MM.1S (cell line): ENCODE data around the gene TNFRSF6B.
"Not testable (repeated sequence)": the region's sequence is repeated elsewhere in the genome, so short reads cannot be mapped to it uniquely, and the experiment has no call there.

Experiments used
- DNase-seq: peaks from one replicate; pipeline ENCODE4 v3.0.0-alpha.2; 2015
- H2AFZ ChIP-seq: fragments of 300-600 bp; sonication (generic); 2 replicates; pipeline ENCODE4 v1.6.0; 2016; ENCODE audit warnings: antibody characterized with exemption, low read length
- H3F3A ChIP-seq: fragments of 300-600 bp; sonication (generic); 2 replicates; pipeline ENCODE4 v1.6.1; 2016; ENCODE audit warnings: mild to moderate bottlenecking, antibody characterized with exemption, low read length, moderate library complexity, mixed read lengths; ENCODE audit not compliant: insufficient read depth
- H3K27ac ChIP-seq: fragments of 300-600 bp; sonication (generic); 2 replicates; pipeline ENCODE4 v1.5.1; 2016; ENCODE audit warnings: mild to moderate bottlenecking, low read length
- H3K27me3 ChIP-seq: fragments of 300-600 bp; sonication (generic); replicated peaks from 2 replicates; pipeline ENCODE4 v1.6.0; 2016; ENCODE audit warnings: low read length; ENCODE audit not compliant: insufficient read depth
- H3K36me3 ChIP-seq: fragments of 300-600 bp; sonication (generic); replicated peaks from 2 replicates; pipeline ENCODE4 v1.6.1; 2016; ENCODE audit warnings: mild to moderate bottlenecking, low read length, mixed read lengths; ENCODE audit not compliant: insufficient read depth
- H3K4me1 ChIP-seq: fragments of 300-600 bp; sonication (generic); 2 replicates; pipeline ENCODE4 v1.6.1; 2016; ENCODE audit warnings: low read length, mixed read lengths
- H3K4me2 ChIP-seq: fragments of 300-600 bp; sonication (generic); 2 replicates; pipeline ENCODE4 v1.6.0; 2016; ENCODE audit warnings: low read depth, low read length
- H3K4me3 ChIP-seq: fragments of 300-600 bp; sonication (generic); 2 replicates; pipeline ENCODE4 v1.5.1; 2016; ENCODE audit warnings: low read length, mixed read lengths
- H3K79me2 ChIP-seq: fragments of 300-600 bp; sonication (generic); 2 replicates; pipeline ENCODE4 v1.6.1; 2016; ENCODE audit warnings: mixed run types, low read length, mixed read lengths
- H3K9ac ChIP-seq: fragments of 300-600 bp; sonication (generic); 2 replicates; pipeline ENCODE4 v1.6.1; 2016; ENCODE audit warnings: low read length, mixed read lengths
- H3K9me2 ChIP-seq: fragments of 300-600 bp; sonication (generic); replicated peaks from 2 replicates; pipeline ENCODE4 v1.6.1; 2016; ENCODE audit warnings: mild to moderate bottlenecking, low read length, mixed read lengths; ENCODE audit not compliant: insufficient read depth
- H3K9me3 ChIP-seq: fragments of 300-600 bp; sonication (generic); replicated peaks from 2 replicates; pipeline ENCODE4 v1.6.1; 2016; ENCODE audit warnings: mild to moderate bottlenecking, low read length, mixed read lengths; ENCODE audit not compliant: insufficient read depth
- H4K20me1 ChIP-seq: fragments of 300-600 bp; sonication (generic); 2 replicates; pipeline ENCODE4 v1.6.1; 2016; ENCODE audit warnings: mild to moderate bottlenecking, low read length, moderate library complexity, mixed read lengths; ENCODE audit not compliant: insufficient read depth
- EZH2 ChIP-seq: fragments of 300-600 bp; sonication (generic); optimal IDR thresholded peaks from 2 replicates; pipeline ENCODE3; 2017; ENCODE audit warnings: low read depth, mild to moderate bottlenecking, antibody characterized with exemption, low read length, mixed read lengths
- EZH2phosphoT487 ChIP-seq: fragments of 300-600 bp; sonication (generic); IDR thresholded peaks from 2 replicates; pipeline ENCODE4 v1.6.1; 2018; ENCODE audit warnings: antibody characterized with exemption, low read length
- TF ChIP-seq, protein P1 (sequence below): fragments of 300-600 bp; sonication (generic); IDR thresholded peaks from 2 replicates; pipeline ENCODE4 v1.5.1; 2016; ENCODE audit warnings: antibody characterized with exemption, low read length, mixed read lengths

The TNFRSF6B gene

GRCh38 chr20:63696628-63697356 lies at the start of gene TNFRSF6B:
Gene TNFRSF6B, plus strand, starts transcription at chr20:63696652. Its CDS starts 116 bp downstream, at chr20:63696768.
- no peaks in the 10 kb centered on the region; the same call in 1 of the 2 replicates for H3F3A ChIP-seq
- no peaks in the 10 kb centered on the region for H3K4me1 ChIP-seq
- no peak within 1 kb of the TSS for H3K4me2 ChIP-seq
- no peaks in the 10 kb centered on the region for H3K9me3 ChIP-seq
- H3K9ac ChIP-seq = no peak within 1 kb of the TSS
- no peaks in the 10 kb centered on the region for H3K36me3 ChIP-seq
- no peaks in the 10 kb centered on the region for H3K79me2 ChIP-seq
- no peak for TF ChIP-seq EZH2phosphoT487
- TF ChIP-seq, protein P1, sequence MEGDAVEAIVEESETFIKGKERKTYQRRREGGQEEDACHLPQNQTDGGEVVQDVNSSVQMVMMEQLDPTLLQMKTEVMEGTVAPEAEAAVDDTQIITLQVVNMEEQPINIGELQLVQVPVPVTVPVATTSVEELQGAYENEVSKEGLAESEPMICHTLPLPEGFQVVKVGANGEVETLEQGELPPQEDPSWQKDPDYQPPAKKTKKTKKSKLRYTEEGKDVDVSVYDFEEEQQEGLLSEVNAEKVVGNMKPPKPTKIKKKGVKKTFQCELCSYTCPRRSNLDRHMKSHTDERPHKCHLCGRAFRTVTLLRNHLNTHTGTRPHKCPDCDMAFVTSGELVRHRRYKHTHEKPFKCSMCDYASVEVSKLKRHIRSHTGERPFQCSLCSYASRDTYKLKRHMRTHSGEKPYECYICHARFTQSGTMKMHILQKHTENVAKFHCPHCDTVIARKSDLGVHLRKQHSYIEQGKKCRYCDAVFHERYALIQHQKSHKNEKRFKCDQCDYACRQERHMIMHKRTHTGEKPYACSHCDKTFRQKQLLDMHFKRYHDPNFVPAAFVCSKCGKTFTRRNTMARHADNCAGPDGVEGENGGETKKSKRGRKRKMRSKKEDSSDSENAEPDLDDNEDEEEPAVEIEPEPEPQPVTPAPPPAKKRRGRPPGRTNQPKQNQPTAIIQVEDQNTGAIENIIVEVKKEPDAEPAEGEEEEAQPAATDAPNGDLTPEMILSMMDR = no peak
- TF ChIP-seq EZH2 = no peak
- no peaks in the 10 kb centered on the region for H3K9me2 ChIP-seq
- no peak for DNase-seq
- no peak within 1 kb of the TSS for H2AFZ ChIP-seq
- H3K4me3 ChIP-seq = no peak within 1 kb of the TSS
- no peaks in the 10 kb centered on the region for H3K27me3 ChIP-seq
- no peak within 1 kb of the TSS for H3K27ac ChIP-seq
- H4K20me1 ChIP-seq = no peaks in the 10 kb centered on the region

DNA sequence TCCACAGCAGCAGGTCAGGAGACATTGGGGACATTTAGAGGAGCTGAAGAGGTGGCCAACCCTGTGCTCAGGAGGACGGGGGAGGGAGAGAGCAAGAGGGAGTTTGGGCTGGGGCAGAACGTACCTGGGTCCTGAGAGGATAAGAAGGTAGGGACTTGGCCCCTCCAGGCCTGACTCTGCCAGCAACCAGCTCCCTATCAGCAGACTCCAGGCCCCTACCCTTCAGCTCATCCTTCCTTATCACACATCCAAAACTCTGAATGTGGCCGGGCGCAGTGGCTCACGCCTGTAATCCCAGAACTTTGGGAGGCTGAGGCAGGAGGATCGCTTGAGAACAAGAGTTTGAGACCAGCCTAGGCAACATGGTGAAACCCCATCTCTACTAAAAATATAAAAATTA lies 48.3 kb upstream of the TNFRSF6B start:
- Histone ChIP-seq H3K79me2 (no peaks in the 10 kb centered on the region), H4K20me1 (no peaks in the 10 kb centered on the region), H3K27me3 (peaks cover 40% of the 10 kb centered on the region), H2AFZ (no peak overlapping the region), H3K27ac (no peak overlapping the region), H3K36me3 (no peaks in the 10 kb centered on the region), H3K9ac (no peak overlapping the region), H3K4me3 (no peak overlapping the region), H3K9me2 (no peaks in the 10 kb centered on the region), H3K9me3 (no peaks in the 10 kb centered on the region), H3F3A (no peaks in the 10 kb centered on the region), H3K4me1 (no peaks in the 10 kb centered on the region), H3K4me2 (no peak overlapping the region)
- no peak for DNase-seq
- TF ChIP-seq, protein P1 = no peak
- TF ChIP-seq EZH2phosphoT487 (no peak), EZH2 (no peak)

DNA sequence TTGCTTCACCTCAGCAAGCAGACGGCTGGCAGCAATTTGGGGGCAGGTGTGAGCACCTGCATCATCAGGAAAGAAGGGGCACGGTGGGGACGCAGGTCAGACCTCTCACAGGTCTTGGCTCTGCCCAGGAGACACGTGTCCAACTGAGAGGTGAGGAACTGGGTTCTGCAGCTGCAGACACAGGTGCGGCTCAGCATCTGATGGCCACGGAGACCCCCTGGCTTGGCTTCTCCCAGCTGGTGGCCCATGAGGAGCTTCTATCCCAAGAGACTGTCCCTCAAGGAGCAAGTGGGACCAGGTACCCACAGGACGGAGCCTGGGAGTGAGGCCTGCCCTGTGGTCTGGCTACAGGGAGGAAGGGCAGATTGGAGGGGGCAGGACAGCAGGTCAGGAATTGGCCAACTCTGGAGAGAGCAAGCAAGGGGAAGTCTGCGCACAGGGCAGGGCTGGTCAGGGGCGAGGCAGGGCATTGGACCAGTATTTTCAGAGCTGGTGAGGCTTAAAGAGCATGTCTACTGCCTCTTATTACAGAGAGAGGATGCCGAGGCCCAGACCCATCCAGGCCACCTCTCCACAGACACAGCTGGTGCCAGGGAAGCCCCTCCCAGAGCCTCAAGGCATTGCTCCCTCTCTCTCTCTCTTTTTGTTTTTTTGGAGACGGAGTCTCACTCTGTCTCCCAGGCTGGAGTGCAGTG lies 47.4 kb upstream of the TNFRSF6B start:
- no peaks in the 10 kb centered on the region for H3F3A ChIP-seq
- H3K4me3 ChIP-seq = no peak overlapping the region
- H3K36me3 ChIP-seq = no peaks in the 10 kb centered on the region
- no peaks in the 10 kb centered on the region for H3K79me2 ChIP-seq
- no peak overlapping the region for H2AFZ ChIP-seq
- H3K27me3 ChIP-seq = peaks cover 45% of the 10 kb centered on the region
- no peaks in the 10 kb centered on the region for H3K9me2 ChIP-seq
- H3K27ac ChIP-seq = no peak overlapping the region
- H4K20me1 ChIP-seq = no peaks in the 10 kb centered on the region
- H3K4me2 ChIP-seq = no peak overlapping the region
- H3K9ac ChIP-seq = no peak overlapping the region
- no peaks in the 10 kb centered on the region for H3K9me3 ChIP-seq
- H3K4me1 ChIP-seq = no peaks in the 10 kb centered on the region
- TF ChIP-seq EZH2 = no peak
- TF ChIP-seq EZH2phosphoT487 = no peak
- TF ChIP-seq, protein P1 = no peak
- no peak for DNase-seq

GRCh38 chr20:63650486-63650885 lies 46.0 kb upstream of the TNFRSF6B start:
- not testable (repeated sequence) for H3K4me2 ChIP-seq, H3K9me2 ChIP-seq, H3K36me3 ChIP-seq, H4K20me1 ChIP-seq, DNase-seq, H3K79me2 ChIP-seq, H3K4me1 ChIP-seq, H3F3A ChIP-seq, H3K9me3 ChIP-seq, H3K9ac ChIP-seq, H2AFZ ChIP-seq, H3K27ac ChIP-seq, H3K4me3 ChIP-seq
- peaks cover 60% of the 10 kb centered on the region for H3K27me3 ChIP-seq
